GM19452 (cell line): ENCODE data around the gene FNIP2.
"Not testable (repeated sequence)": the region's sequence is repeated elsewhere in the genome, so short reads cannot be mapped to it uniquely, and the experiment has no call there.

Source experiments
- ATAC-seq: cut with Tn5 transposase; IDR thresholded peaks from one replicate; pipeline ENCODE4 v1.9.1; 2021; ENCODE audit not compliant: unreplicated experiment

FNIP2 gene

GRCh38 chr4:158788516-158788915 is 19.7 kb downstream of the FNIP2 start:
- no peak for ATAC-seq

GRCh38 chr4:158789853-158790252 is 21.0 kb downstream of the FNIP2 start:
- no peak for ATAC-seq

- no peak for ATAC-seq
Observed at GRCh38 chr4:158793021-158793420, 24.2 kb downstream of the FNIP2 start.

- ATAC-seq: not testable (repeated sequence)
Observed at GRCh38 chr4:158793430-158793829, 24.6 kb downstream of the FNIP2 start.

GRCh38 chr4:158796370-158797140 is 27.7 kb downstream of the FNIP2 start:
- ATAC-seq: no peak

GRCh38 chr4:158798062-158798461 is 29.2 kb downstream of the FNIP2 start:
- ATAC-seq: no peak

GRCh38 chr4:158799013-158799770 is 30.4 kb downstream of the FNIP2 start:
- ATAC-seq: no peak

- no peak for ATAC-seq
Observed at GRCh38 chr4:158799856-158800255, 31.0 kb downstream of the FNIP2 start.

GRCh38 chr4:158801066-158801465 is 32.2 kb downstream of the FNIP2 start:
- ATAC-seq: no peak

- ATAC-seq: no peak
Observed at GRCh38 chr4:158801677-158802076, 32.9 kb downstream of the FNIP2 start.

GRCh38 chr4:158802914-158803313 is 34.1 kb downstream of the FNIP2 start:
- no peak for ATAC-seq

GRCh38 chr4:158805635-158806471 is 37.0 kb downstream of the FNIP2 start:
- ATAC-seq: no peak

GRCh38 chr4:158807691-158808090 is 38.9 kb downstream of the FNIP2 start:
- no peak for ATAC-seq

- ATAC-seq: no peak
Observed at GRCh38 chr4:158808399-158808798, 39.6 kb downstream of the FNIP2 start.

- peak; percentile 4 for ATAC-seq
Observed at GRCh38 chr4:158809208-158809607, 40.4 kb downstream of the FNIP2 start.

GRCh38 chr4:158809611-158810486 is 41.0 kb downstream of the FNIP2 start:
- peak; percentile 72 for ATAC-seq

GRCh38 chr4:158810487-158811215 is 41.8 kb downstream of the FNIP2 start:
- ATAC-seq: no peak

- no peak for ATAC-seq
Observed at GRCh38 chr4:158811216-158811540, 42.4 kb downstream of the FNIP2 start.

- ATAC-seq: no peak
Observed at GRCh38 chr4:158811704-158812103, 42.9 kb downstream of the FNIP2 start.

GRCh38 chr4:158812133-158812532 is 43.3 kb downstream of the FNIP2 start:
- ATAC-seq: no peak
